Stimulated activated CD4-positive, alpha-beta T cell treated with anti-CD3 and anti-CD28 coated beads, Interleukin-1b, Interleukin-23, amount 100 ng/mL, for 48 hours (primary cell): ENCODE results near the gene LIFR.
"Not testable (repeated sequence)": the region's sequence is repeated elsewhere in the genome, so short reads cannot be mapped to it uniquely, and the experiment has no call there.

Experiments used
- DNase-seq: peaks from one replicate; pipeline ENCODE4 v3.0.0-alpha.2; 2020

LIFR gene

GRCh38 chr5:38548064-38548759 is 8.2 kb downstream of the LIFR start:
- no peak for DNase-seq

GRCh38 chr5:38547257-38547656 is 9.2 kb downstream of the LIFR start:
- DNase-seq = no peak

GRCh38 chr5:38546691-38547146 is 9.7 kb downstream of the LIFR start:
- no peak for DNase-seq

GRCh38 chr5:38543886-38544285 is 12.6 kb downstream of the LIFR start:
- no peak for DNase-seq

GRCh38 chr5:38543074-38543473 is 13.4 kb downstream of the LIFR start:
- DNase-seq = no peak

GRCh38 chr5:38541174-38541725 is 15.2 kb downstream of the LIFR start:
- no peak for DNase-seq

GRCh38 chr5:38540314-38540713 is 16.1 kb downstream of the LIFR start:
- DNase-seq = no peak

GRCh38 chr5:38538161-38538560 is 18.3 kb downstream of the LIFR start:
- DNase-seq = no peak

GRCh38 chr5:38537505-38537904 is 18.9 kb downstream of the LIFR start:
- DNase-seq = no peak

- DNase-seq = no peak
These were observed 19.5 kb downstream of the LIFR start for GRCh38 chr5:38536968-38537367.

- no peak for DNase-seq
These were observed 20.6 kb downstream of the LIFR start for GRCh38 chr5:38535845-38536244.

GRCh38 chr5:38535248-38535750 is 21.1 kb downstream of the LIFR start:
- DNase-seq = no peak

GRCh38 chr5:38534156-38534453 is 22.3 kb downstream of the LIFR start:
- no peak for DNase-seq

GRCh38 chr5:38533286-38534155 is 22.9 kb downstream of the LIFR start:
- no peak for DNase-seq

GRCh38 chr5:38532165-38532669 is 24.2 kb downstream of the LIFR start:
- no peak for DNase-seq

GRCh38 chr5:38531518-38531917 is 24.9 kb downstream of the LIFR start:
- no peak for DNase-seq

GRCh38 chr5:38529955-38530646 is 26.3 kb downstream of the LIFR start:
- no peak for DNase-seq

- no peak for DNase-seq
These were observed 28.2 kb downstream of the LIFR start for GRCh38 chr5:38528162-38528703.

GRCh38 chr5:38527475-38527874 is 29.0 kb downstream of the LIFR start:
- no peak for DNase-seq

- no peak for DNase-seq
These were observed 32.4 kb downstream of the LIFR start for GRCh38 chr5:38524022-38524421.

GRCh38 chr5:38519476-38519875 is 37.0 kb downstream of the LIFR start:
- DNase-seq = no peak

GRCh38 chr5:38518341-38518740 is 38.1 kb downstream of the LIFR start:
- no peak for DNase-seq

GRCh38 chr5:38516649-38517048 is 39.8 kb downstream of the LIFR start:
- DNase-seq = not testable (repeated sequence)
